Activated CD4-positive, alpha-beta T cell treated with anti-CD3 and anti-CD28 coated beads, Interleukin-2, Interleukin-6, amounts not matched to agents 100 ng/mL and 50 ng/mL, durations not matched to agents 16 hours and 8 hours (primary cell): ENCODE results near the gene MALT1.

Experiments
- DNase-seq: peaks from one replicate; pipeline ENCODE4 v3.0.0-alpha.2; 2020

Gene MALT1

DNA sequence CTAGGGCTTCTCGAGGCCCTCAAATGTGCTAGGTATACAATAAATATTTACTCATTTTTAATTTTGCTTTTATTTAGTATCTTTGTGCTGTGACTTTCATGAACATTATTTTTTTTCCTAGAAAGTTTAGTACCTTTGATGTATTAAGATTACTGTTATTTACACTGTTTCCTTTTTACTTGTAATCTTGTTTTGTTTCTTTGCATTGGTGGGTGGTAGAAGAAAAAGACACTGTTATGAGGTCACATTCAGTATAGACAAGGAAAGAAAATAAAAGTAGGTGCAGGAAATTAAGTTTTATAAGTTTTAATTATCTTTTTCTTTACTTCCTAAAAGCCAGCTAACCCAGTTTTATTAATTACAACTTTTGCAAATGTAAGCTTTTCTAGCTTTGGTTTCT, 23.0 kb downstream of the MALT1 start:
- no peak for DNase-seq

DNA sequence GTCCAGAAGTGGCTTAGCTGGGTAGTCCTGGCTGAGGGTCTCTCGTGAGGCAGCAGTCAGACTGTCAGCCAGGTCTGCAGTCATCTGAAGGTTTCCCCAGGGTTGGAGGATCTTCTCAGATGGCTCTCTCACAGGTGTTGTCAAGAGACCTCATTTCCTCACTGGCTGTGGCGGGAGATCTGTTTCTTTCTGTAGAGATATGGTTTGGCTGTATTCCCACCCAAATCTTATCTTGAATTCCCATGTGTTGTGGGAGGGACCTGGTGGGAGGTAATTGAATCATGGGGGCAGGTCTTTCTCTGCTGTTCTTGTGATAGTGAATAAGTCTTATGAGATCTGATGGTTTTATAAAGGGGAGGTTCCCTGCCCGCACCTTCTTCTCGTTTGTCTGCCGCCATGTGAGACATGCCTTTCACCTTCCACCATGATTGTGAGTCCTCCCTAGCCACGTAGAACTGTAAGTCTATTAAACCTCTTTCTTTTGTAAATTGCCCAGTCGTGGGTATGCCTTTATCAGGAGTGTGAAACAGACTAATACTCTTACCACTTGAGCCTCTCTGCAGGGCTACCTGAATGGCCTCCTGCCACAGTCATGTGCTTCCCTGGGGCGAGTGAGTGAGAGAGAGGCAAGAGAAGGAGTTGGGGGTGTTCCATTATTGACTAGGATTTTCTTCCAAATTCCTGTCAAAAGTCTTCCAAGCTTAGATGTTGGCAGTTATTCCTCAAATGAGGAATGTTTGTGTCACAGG, 23.6 kb downstream of the MALT1 start:
- DNase-seq: no peak

DNA sequence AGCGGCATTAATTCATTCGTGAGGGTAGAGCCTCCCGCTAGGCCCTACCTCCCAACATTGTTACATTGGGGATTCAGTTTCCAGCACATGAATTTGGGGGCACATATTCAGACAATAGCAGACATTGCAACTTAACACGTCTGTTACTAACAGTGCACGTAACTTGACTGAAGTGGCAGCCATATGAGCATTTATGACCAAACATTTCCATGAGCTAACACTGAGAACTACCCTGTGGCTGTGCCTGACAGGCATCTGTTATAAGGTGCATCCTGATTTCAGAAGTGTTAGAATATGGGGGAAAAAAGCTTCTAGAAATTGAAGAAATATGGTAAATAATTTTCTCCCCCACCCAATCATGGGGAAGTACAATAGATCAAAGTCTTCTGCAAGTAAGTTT, 24.5 kb downstream of the MALT1 start:
- DNase-seq: peak; percentile 54

DNA sequence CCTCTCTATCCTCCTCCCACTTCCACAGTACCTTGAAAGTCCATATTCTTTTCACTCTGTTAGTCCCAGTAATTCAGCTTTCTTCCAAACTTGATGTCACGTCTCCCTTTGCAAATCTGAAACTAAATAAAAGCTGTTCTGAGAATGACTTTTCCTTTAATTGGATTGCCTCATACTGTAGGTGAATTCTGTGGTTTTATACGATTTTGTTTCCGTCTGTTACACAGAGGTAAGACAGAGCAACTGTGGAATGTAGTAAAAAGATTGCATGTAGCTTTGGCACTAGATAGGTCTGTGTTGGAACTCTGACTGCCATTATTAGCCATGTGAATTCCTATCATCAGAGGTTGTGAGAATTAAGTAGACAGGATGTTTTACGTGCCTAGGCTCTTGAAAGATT, 25.9 kb downstream of the MALT1 start:
- DNase-seq: peak; percentile 55

DNA sequence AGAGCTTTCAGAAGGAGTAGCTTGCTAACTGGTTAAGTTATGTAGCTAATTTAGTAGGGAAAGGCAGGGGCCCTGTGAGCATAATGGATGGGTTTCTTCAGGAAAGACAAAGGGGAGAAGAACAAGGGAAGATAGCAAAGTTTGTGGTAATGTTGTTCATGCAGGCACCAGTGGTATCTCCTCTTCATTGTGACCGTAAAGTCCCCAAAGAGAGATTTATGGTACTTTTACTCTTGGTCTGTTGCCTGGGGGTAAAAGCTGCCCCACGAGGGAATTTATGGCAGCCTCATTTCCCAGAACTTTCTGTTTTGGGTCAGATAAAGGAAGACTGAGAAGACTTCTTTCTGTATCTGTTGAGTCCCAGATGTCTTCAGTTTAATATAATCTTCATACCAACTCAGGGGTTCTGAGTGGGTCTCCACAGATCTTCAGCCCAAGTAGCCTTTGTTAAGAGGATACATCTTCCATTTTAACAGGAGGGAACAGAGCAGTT, 27.5 kb downstream of the MALT1 start:
- DNase-seq: no peak

DNA sequence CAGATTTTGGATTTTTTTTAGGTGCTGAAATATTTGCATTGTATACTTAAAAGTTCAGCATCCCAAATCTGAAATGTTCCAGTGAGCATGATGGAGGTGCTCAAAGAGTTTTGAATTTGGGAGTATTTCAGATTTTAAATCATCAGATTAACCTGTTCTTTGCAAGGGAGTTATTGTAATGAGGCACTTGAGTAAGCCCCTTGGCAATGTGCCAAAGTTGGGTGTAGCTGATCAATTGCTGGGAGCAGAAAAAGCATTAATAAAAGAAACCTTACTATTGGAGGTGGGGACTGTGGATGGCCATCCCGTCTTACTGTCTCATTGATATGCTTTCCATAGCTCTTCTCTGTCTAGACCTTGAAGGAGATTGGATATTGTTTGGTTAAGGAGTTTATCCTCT, 28.3 kb downstream of the MALT1 start:
- no peak for DNase-seq

DNA sequence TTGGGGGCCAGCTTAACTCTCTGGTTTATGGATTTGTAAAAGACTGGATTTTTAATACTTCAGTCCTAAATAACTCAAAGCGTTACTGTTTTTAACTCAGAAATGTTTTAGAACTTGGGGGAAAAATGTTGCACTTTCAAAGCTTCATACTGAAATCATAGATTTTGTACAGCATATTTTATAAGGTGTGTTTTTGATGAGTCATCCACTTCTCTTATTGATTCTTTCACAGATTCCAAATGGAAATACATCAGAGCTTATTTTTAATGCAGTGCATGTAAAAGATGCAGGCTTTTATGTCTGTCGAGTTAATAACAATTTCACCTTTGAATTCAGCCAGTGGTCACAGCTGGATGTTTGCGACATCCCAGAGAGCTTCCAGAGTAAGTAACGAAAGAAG, 28.9 kb downstream of the MALT1 start:
- DNase-seq: no peak

DNA sequence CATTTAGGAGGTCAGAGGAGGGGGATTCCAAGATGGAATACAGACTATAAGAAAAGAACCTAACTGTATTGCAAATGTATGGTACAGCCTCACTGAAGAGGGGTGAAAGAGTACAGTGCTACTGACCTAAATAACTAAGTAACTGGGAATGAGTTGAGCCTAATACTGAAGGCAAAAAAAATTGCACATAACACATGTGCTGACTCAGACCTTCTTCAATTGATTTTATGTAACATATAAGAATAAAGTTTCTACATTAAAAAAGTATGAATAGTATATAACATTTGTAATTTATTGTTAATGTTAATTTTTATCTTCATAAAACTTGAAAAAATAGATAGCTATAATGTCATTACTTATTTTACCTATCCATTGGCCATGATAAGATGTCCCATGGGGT, 41.7 kb downstream of the MALT1 start:
- no peak for DNase-seq

DNA sequence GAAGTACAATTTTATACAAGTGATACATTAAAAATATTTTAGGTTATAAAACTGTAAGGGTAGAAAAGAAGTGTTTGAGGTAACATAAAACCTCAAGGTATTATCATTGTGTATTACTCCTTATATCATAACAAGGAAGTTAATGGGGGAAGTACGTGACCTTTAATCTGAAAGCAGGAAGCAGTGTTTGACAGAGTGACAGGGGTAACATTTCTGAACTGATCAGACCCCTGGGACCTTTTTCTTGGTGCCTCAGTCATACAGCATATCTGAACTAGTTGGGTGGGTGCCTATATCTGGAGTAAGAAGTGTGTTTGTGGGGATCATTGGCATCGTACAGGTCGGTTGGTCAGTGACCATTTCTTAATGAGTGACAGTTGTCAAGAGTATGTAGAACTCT, 43.0 kb downstream of the MALT1 start:
- no peak for DNase-seq

DNA sequence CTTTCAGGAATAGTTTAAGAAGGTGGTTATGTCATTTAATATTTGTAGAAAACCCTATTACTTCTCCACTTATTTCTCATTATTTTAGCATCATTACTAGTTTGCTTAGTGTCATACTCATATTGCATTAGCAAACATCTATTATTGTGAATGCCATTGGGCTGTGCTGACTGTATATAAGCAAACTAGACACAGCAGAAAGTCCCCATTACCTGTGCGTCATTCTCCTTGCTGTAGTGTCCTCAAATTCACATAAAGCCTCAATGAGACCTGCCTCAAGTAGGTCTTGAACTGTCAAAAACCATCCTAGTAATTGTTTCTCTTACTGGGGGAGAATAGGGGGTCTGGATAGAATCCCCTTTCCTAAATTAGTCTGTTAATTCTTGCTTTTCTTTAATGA, 43.6 kb downstream of the MALT1 start:
- DNase-seq: no peak

DNA sequence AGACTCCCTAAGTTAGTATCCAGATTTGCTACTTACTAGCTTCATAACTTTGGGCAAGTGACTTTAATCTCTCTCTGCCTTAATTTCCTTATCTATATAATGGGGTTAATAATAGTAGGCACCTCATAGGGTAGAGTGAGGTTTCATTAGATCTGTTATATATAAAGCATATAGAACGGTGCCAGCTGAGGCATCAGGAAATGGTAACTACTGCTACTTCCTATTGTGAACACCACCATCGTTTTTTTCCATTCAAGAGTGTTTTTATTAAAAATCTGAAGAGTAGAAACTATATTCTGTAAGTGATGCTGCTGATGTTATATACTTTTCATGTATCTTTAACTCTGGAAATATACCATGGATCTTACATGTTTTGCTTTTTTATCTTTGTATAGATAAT, 44.3 kb downstream of the MALT1 start:
- no peak for DNase-seq

DNA sequence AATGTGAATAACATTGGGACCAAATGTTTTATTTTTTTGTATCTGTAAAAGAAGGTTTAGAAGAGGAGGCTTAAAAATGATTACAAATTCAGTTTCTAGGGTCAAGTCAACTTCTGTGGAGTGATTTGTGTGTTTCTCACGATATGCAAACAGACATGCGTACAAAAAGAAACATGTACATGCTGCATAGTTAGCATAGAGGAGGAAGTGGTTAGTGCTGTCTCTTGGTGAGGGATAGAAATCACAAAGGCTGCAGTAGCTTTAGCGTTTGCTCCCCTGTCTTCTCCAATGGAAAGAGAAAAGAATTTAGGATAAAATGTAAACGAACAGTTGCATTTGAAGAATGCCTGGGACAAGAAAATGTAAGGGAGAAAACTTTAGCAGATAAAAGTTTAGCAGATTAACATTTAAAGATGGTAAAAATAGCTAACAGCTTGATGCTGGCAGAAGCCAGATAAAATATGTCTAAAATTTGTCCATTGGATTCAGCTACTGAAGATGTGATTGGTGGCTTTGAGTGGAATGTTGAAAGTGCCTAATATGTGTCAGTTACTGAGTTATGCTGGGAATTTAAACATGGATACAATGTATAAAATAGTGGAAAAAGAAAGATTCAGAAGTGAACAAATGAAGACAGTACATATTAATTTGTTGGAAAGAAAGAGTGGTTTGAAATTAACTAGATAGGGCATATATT, 44.9 kb downstream of the MALT1 start:
- peak; percentile 47 for DNase-seq

DNA sequence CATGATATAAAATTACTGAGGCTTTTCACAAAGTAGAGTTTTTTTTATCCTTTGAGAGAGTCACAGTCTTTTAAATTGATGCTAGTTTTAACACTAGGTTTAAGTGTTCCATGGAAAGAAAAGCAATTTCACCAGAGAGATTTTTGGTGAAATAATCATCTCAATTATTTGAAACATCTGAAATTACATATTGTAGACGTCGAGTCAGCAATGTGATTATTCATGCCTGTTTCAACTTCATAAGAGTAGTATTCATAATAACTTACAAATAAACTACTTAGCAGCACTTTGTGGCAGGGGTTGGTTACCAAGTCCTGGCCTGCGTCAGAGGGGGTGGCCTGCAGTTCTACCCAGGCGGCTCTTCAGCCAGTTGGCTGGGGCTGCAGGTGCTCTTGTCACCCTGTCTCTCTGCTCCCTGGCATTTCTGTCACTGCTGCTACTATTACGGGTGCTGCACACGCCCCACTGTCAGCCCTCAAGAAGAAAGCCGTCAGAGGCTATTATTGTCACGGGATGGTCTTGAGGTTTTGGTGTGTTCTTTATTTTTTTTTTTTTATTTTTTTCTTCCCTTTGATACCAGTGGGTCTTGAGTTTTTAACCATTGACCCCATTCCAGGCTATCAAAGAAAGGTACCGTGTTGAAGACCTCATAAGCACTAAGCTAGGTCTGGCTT, 50.4 kb downstream of the MALT1 start:
- DNase-seq: no peak

DNA sequence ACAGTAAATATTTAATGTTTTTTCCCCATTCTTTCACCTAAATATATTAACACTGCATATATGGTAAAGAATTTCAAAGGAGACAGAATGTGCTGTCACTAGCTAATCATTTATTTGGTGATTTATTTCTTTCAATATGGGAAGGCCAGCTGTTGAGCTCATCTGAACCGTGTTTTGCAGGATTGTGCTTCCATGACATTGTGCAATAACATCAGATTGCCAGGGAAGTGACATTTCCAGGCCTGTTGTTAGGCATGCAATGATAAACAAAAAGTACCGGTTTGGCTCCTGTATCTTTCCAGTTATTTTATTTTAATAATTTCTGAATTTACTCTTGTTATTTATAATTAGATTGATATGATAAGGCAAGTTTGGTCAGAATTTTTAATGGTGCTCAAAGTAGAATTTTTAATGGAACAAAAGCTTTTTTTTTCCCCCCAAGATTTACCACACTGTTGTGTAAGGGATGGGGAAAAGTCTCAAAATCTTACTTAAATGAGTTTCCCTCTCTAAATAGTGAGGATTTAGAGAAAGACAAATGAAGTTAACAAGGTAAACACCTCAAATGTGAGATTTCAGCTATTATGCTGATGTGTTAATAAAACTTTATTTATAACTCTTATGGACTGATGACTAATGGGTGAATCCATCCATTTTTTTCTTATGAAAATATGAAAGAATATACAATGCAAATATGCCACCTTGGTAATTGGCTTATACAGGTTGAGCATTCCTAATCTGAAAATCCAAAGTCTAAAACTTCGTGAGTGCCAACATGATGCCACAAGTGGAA, 52.7 kb downstream of the MALT1 start:
- DNase-seq: no peak

DNA sequence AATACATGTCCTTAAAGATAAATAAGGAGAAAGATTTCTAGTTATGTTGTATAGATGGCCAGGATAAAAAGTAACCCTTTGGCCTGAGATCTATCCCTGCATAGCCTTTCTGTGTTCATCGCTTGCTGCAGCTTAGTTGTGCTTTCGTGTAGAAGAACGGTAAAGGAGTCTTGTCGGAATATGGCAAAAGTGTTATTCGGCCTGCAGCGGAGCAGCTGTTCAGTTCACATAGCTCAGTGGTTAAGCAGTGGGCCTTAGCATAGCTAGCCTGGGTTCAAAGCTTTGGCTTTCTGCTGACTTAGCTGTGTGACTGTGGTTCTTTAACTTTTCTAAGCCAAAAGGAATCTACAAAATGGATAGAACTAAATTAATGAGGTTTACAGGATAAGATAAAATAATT, 55.4 kb downstream of the MALT1 start:
- no peak for DNase-seq

DNA sequence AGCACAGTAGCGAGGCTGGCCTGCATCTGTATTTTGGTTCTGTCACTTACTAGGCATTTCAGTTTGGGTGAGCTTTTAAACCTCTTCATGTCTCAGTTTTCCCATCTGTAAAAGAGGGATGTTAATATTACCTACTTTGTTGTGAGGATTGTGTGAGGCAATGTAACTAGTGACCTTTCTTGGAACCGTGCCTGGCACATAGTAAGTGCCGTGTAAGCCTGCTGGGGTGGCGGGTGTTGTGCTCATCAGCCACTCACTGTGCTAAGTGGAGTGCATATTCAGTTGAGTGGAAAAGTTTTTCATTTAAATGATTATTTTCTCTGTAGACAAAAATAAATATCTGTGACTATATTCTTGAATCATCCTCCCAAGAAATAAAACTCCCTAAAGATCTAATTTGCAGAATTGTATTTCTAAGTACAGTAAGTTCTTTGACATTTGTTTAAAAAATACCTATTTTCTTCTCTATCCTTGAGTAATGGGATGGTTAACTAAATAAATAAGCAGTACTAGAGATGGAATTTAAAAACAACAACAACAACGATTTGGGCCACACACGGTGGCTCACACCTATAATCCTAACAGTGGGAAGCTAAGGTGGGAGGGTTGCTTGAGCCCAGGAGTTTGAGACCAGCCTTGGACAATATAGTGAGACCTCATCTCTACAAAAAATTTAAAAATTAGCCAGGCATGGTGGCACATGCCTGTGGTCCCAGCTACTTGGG, 56.7 kb downstream of the MALT1 start:
- no peak for DNase-seq

DNA sequence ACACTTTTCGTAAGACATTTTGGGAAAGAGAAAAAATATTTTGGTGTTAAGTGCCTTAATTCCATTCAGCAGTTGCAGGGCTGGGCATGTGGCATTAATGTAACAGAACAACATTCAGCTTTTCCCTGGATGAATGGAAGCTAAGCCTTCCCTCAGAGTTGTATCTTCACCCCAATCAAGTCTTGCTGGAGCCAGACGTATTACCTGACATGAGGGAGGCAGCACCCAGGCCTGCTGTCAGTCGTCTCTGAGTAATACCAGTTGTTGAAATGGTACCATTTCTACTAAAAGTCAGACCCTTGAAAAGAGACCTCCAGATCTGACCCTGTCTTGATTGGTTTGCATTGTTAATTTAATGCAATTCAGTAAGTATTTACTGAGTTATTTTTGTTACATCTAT, 57.5 kb downstream of the MALT1 start:
- DNase-seq: no peak

DNA sequence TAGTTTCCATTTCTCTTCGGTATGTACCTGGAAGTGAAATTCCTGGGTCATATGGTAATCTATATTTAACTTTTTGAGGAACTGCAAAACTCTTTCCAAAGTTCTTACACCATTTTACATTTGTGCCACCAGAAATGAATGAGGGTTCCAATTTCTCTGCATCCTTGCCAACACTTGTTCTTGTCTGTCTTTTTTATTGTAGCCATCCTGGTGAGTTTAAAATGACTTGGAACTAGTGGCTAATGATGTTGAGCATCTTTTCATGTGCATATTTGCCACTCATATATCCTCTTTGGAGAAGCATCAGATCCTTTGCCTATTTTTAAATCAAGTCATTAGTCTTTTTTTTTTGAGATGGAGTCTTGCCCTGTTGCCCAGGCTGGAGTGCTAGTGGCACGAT, 59.4 kb downstream of the MALT1 start:
- no peak for DNase-seq

DNA sequence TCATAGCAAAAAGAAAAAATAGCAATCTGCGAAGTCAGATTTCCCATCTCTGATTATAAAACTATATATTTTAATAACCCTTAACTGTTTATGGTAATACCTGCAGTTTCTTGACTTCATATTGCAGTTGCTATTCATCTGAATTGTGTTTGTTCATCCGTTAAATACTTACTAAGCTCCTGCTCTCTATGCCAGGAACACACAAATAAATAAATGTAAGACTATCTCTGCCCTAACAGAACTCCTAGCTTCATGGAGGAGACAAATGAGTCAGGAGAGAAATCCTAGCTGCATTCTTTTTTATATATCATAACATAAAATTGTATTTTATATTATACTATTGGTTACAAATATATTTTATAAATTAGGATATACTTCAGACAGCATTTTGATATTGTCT, 61.2 kb downstream of the MALT1 start:
- DNase-seq: no peak

DNA sequence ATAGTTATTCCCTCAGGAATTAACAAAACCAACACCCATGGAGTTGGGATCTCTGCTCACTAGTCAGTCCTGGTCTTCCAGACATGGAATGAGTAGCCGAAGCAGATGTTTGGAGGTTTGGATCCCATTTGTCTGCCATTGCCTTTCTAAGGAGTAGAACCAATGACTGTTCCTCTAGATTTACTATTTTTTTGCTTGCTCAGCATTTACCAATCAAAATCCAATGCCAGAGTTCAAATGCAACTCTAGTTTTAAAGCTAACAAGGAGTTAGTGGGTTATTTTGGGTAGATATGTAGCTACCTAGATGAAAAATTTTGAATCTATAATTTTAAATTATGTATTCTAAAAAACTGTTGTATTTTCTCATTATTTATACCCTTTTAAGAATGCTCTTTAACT, 62.6 kb downstream of the MALT1 start:
- DNase-seq: no peak

DNA sequence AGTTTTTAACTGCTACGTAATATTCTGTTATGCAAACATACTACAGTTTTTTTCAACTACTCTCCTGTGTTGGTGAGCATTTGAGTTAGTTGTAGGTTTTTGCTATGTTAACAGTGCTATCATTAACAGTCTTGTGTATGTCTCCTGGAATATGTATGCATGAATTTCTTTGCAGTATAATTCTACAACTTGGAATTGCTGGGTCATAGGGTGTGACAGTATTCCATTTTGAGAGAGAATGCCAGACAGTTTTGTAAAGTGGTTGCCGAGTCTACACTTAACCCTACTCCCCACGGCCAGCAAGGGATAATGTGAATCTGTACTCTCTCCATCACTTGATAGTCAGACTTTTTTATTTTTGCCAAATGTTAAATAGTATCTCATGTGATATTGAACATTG, 67.1 kb downstream of the MALT1 start:
- no peak for DNase-seq

DNA sequence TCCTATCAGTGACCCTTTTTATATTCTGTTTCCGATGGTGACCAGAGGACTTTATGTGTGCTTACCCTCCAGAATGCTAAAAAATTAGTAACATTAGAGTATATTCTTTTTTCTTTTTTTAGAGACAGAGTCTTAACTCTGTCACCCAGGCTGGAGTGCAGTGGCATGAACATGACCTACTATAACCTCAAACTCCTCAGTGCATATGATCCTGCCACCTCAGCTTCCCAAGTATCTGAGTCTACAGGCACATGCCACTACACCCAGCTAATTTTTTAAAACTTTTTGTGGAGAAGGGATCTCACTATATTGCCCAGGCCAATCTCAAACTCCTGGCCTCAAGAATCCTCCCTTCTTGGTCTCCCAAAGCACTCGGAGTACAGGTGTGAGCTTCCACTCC, 74.6 kb downstream of the MALT1 start:
- DNase-seq: no peak
